GM18526 (cell line): Measurements from ENCODE around the gene RNF166.

ENCODE experiments used
- POLR2A ChIP-seq: IDR thresholded peaks from 3 replicates; pipeline ENCODE4 v1.6.1; 2011; ENCODE audit not compliant: insufficient read length; ENCODE audit errors: extremely low read depth

Gene RNF166

GRCh38 chr16:88733630-88734360, 27.6 kb upstream of the RNF166 start:
- no peak for TF ChIP-seq POLR2A

- no peak for TF ChIP-seq POLR2A
Measured at GRCh38 chr16:88732961-88733294, 26.7 kb upstream of the RNF166 start.

GRCh38 chr16:88732172-88732960, 26.2 kb upstream of the RNF166 start:
- TF ChIP-seq POLR2A = no peak

GRCh38 chr16:88731699-88732098, 25.5 kb upstream of the RNF166 start:
- TF ChIP-seq POLR2A = no peak

- TF ChIP-seq POLR2A = no peak
Measured at GRCh38 chr16:88730632-88731607, 24.7 kb upstream of the RNF166 start.

GRCh38 chr16:88727871-88728270, 21.7 kb upstream of the RNF166 start:
- TF ChIP-seq POLR2A = no peak

GRCh38 chr16:88726981-88727380, 20.8 kb upstream of the RNF166 start:
- no peak for TF ChIP-seq POLR2A

- TF ChIP-seq POLR2A = no peak
Measured at GRCh38 chr16:88726408-88726749, 20.2 kb upstream of the RNF166 start.

GRCh38 chr16:88725609-88726407, 19.6 kb upstream of the RNF166 start:
- no peak for TF ChIP-seq POLR2A

- no peak for TF ChIP-seq POLR2A
Measured at GRCh38 chr16:88724855-88725555, 18.8 kb upstream of the RNF166 start.

- TF ChIP-seq POLR2A = no peak
Measured at GRCh38 chr16:88723911-88724310, 17.7 kb upstream of the RNF166 start.

GRCh38 chr16:88723507-88723887, 17.3 kb upstream of the RNF166 start:
- TF ChIP-seq POLR2A = no peak

GRCh38 chr16:88722784-88723506, 16.7 kb upstream of the RNF166 start:
- no peak for TF ChIP-seq POLR2A
